DOHH2 (cell line): ENCODE data around the gene SPACA6.
A peak's percentile ranks its signal among the peaks of the same experiment; 100 is the strongest.

Experiments
- H3F3A ChIP-seq: fragments of 200-600 bp; sonication (generic), shearing (Covaris generic); 2 replicates; pipeline ENCODE4 v1.6.0; 2016; ENCODE audit warnings: antibody characterized with exemption, mild to moderate bottlenecking; ENCODE audit not compliant: control insufficient read depth, insufficient read depth
- H3K27ac ChIP-seq: fragments of 200-600 bp; sonication (generic); 2 replicates; pipeline ENCODE4 v1.5.1; 2014; ENCODE audit warnings: low read depth, mild to moderate bottlenecking, low read length, moderate library complexity
- H3K27me3 ChIP-seq: fragments of 200-600 bp; sonication (generic); 2 replicates; pipeline ENCODE4 v1.6.1; 2014; ENCODE audit warnings: mild to moderate bottlenecking, low read length, mixed read lengths; ENCODE audit not compliant: control insufficient read depth
- H3K36me3 ChIP-seq: fragments of 200-600 bp; sonication (generic); 2 replicates; pipeline ENCODE4 v1.6.1; 2014; ENCODE audit warnings: mild to moderate bottlenecking, low read length, moderate library complexity, mixed read lengths; ENCODE audit not compliant: control insufficient read depth
- H3K4me1 ChIP-seq: fragments of 200-600 bp; sonication (generic); 2 replicates; pipeline ENCODE4 v1.6.1; 2014; ENCODE audit warnings: mild to moderate bottlenecking, low read length, mixed read lengths; ENCODE audit not compliant: control insufficient read depth
- H3K4me2 ChIP-seq: fragments of 200-600 bp; sonication (generic); 2 replicates; pipeline ENCODE4 v1.6.0; 2014; ENCODE audit warnings: mild to moderate bottlenecking, low read length, moderate library complexity
- H3K4me3 ChIP-seq: fragments of 200-600 bp; sonication (generic); 2 replicates; pipeline ENCODE4 v1.5.1; 2014; ENCODE audit warnings: mild to moderate bottlenecking, low read length, mixed read lengths
- H3K79me2 ChIP-seq: fragments of 200-600 bp; sonication (generic); 2 replicates; pipeline ENCODE4 v1.6.1; 2014; ENCODE audit warnings: mild to moderate bottlenecking, low read length, mixed read lengths; ENCODE audit not compliant: control insufficient read depth
- H3K9me2 ChIP-seq: fragments of 200-600 bp; sonication (generic); replicated peaks from 2 replicates; pipeline ENCODE4 v1.6.1; 2014; ENCODE audit warnings: mild to moderate bottlenecking, low read length, mixed read lengths; ENCODE audit not compliant: control insufficient read depth
- H3K9me3 ChIP-seq: fragments of 200-600 bp; sonication (generic); 2 replicates; pipeline ENCODE4 v1.6.1; 2014; ENCODE audit warnings: antibody characterized with exemption, low read length, mixed read lengths; ENCODE audit not compliant: control insufficient read depth, insufficient read depth
- H4K20me1 ChIP-seq: fragments of 200-600 bp; sonication (generic); 2 replicates; pipeline ENCODE4 v1.6.0; 2014; ENCODE audit warnings: low read depth, mild to moderate bottlenecking, antibody characterized with exemption, low read length, moderate library complexity; ENCODE audit not compliant: control insufficient read depth, insufficient read depth
- EZH2phosphoT487 ChIP-seq: fragments of 200-600 bp; sonication (generic); IDR thresholded peaks from 2 replicates; pipeline ENCODE4 v1.6.1; 2017; ENCODE audit warnings: borderline replicate concordance, mild to moderate bottlenecking, antibody characterized with exemption, low read length, moderate library complexity, mixed read lengths
- TF ChIP-seq, protein P1 (sequence below): fragments of 200-600 bp; sonication (generic); IDR thresholded peaks from one replicate; pipeline ENCODE4 v1.5.1; 2014; ENCODE audit warnings: antibody characterized with exemption, mild to moderate bottlenecking, low read depth, low read length; ENCODE audit not compliant: poor library complexity, severe bottlenecking

Gene SPACA6

DNA sequence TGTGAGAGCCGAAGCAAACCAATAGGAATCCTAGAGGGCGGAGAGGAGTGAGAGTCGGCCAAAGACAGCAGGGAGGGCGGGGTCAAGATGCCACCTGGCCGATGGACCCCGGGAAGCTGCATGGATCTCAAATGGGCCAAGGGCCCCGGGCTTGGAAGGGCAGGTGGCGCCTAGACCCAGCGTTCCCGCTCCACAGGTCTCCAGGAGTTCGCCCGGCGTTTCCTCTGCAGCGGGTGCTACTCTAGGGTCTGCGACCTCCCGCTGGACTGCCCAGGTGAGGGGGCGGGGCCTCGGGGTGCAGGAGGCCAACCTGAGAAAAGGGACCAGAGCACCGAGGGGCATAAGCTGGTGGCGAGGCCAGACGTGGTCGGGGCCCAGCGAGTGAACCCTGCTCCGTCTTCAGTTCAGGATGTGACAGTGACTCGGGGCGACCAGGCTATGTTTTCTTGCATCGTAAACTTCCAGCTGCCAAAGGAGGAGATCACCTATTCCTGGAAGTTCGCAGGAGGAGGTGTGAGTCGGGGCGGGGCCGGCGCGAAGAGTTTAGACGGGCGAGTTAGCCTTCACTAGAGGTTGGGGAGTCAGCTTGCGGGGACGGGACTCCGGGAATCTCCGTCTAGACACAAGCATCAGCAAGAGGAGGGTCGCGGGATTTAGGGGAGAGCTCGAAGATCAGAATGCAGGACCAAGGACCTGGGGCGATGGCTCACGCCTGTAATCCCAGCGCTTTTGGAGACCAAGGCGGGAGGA lies 9.9 kb downstream of the SPACA6 start:
- Histone ChIP-seq H3K27me3 (no peaks in the 10 kb centered on the region), H3K79me2 (peaks cover 13% of the 10 kb centered on the region), H4K20me1 (no peaks in the 10 kb centered on the region), H3F3A (no peaks in the 10 kb centered on the region), H3K36me3 (peaks cover 23% of the 10 kb centered on the region), H3K9me3 (no peaks in the 10 kb centered on the region), H3K4me2 (peak overlapping the region; percentile 77; the same call in 1 of the 2 replicates), H3K4me1 (peaks cover 19% of the 10 kb centered on the region), H3K27ac (no peak overlapping the region), H3K4me3 (peak overlapping the region; percentile 80), H3K9me2 (no peaks in the 10 kb centered on the region)
- TF ChIP-seq, protein P1, sequence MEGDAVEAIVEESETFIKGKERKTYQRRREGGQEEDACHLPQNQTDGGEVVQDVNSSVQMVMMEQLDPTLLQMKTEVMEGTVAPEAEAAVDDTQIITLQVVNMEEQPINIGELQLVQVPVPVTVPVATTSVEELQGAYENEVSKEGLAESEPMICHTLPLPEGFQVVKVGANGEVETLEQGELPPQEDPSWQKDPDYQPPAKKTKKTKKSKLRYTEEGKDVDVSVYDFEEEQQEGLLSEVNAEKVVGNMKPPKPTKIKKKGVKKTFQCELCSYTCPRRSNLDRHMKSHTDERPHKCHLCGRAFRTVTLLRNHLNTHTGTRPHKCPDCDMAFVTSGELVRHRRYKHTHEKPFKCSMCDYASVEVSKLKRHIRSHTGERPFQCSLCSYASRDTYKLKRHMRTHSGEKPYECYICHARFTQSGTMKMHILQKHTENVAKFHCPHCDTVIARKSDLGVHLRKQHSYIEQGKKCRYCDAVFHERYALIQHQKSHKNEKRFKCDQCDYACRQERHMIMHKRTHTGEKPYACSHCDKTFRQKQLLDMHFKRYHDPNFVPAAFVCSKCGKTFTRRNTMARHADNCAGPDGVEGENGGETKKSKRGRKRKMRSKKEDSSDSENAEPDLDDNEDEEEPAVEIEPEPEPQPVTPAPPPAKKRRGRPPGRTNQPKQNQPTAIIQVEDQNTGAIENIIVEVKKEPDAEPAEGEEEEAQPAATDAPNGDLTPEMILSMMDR, result no peak
- no peak for TF ChIP-seq EZH2phosphoT487

DNA sequence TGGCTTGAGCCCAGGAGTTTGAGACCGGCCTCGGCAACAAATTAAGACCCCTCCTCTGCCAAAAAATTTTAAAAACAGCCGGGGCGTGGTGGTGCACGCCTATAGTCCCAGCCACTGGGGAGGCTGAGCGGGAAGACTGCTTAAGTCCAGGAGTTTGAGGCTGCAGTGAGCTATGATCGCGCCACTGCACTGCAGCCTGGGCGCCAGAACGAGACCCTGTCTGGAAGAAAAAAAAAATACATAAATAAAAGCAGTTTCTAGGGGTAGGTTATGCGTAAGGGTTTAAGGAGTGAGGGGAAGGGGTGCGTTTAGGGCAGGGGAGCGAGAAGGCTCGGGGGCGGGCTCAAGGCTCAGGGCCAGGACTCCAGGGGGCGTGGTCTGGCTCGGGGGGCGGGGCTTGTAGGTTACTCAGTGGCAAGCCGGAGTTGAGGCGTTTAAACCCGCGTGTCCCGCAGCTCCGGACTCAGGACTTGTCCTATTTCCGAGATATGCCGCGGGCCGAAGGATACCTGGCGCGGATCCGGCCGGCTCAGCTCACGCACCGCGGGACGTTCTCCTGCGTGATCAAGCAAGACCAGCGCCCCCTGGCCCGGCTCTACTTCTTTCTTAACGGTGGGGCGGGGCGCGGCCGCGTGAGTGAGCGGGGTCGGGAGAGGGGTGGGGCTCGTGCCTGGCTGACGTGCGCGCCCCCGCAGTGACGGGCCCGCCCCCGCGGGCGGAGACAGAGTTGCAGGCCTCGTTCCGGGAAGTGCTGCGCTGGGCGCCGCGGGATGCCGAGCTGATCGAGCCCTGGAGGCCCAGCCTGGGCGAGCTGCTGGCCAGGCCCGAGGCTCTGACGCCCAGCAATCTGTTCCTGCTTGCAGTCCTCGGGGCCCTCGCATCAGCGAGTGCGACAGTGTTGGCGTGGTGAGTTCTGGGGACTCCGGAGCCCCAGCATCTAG lies 10.7 kb downstream of the SPACA6 start:
- Histone ChIP-seq H3K79me2 (peaks cover 13% of the 10 kb centered on the region), H3K27ac (peak overlapping the region; percentile 20; the same call in 1 of the 2 replicates), H3K9me2 (no peaks in the 10 kb centered on the region), H3K4me3 (peak overlapping the region; percentile 80), H4K20me1 (no peaks in the 10 kb centered on the region), H3F3A (no peaks in the 10 kb centered on the region), H3K9me3 (no peaks in the 10 kb centered on the region), H3K4me2 (peak overlapping the region; percentile 77), H3K4me1 (peaks cover 19% of the 10 kb centered on the region), H3K27me3 (no peaks in the 10 kb centered on the region), H3K36me3 (peaks cover 23% of the 10 kb centered on the region)
- TF ChIP-seq, protein P1, result peak; percentile 67
- TF ChIP-seq EZH2phosphoT487, result no peak

DNA sequence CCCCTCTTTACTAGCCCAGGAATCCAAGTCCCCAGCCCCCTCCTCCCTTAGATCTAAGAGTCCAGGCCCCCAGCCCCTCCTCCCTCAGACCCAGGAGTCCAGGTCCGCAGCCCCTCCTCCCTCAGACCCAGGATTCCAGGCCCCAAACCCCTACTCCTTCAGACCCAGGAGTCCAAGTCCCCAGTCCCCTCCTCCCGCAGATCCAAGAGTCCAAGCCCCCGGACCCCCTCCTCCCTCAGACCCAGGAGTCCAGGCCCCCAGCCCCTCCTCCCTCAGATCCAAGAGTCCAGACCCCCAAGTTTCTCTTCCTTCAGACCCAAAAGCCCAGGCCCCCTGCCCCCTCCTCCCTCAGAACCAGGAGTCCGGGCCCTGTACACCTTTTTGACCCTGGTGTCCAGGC lies 11.5 kb downstream of the SPACA6 start:
- Histone ChIP-seq H3K9me3 (no peaks in the 10 kb centered on the region), H3K36me3 (peaks cover 23% of the 10 kb centered on the region), H3K9me2 (no peaks in the 10 kb centered on the region), H3F3A (no peaks in the 10 kb centered on the region), H3K4me2 (peak overlapping the region; percentile 77), H3K4me3 (peak overlapping the region; percentile 80), H3K4me1 (peaks cover 20% of the 10 kb centered on the region), H3K27ac (peak overlapping the region; percentile 17; the same call in 1 of the 2 replicates), H3K79me2 (peaks cover 13% of the 10 kb centered on the region), H3K27me3 (no peaks in the 10 kb centered on the region), H4K20me1 (no peaks in the 10 kb centered on the region)
- TF ChIP-seq EZH2phosphoT487, result no peak
- TF ChIP-seq, protein P1, result no peak
